ENCODE data around the gene UNC80.

The UNC80 gene

GRCh38 chr2:210007895-210008294, 236.3 kb downstream of the UNC80 start:
- TF ChIP-seq CTCF (IDR thresholded peaks at IDR 0.05), result no peak

- no peak for TF ChIP-seq CTCF (IDR thresholded peaks at IDR 0.05)
These were observed 237.5 kb downstream of the UNC80 start for GRCh38 chr2:210009126-210009525.

- TF ChIP-seq CTCF (IDR thresholded peaks at IDR 0.05), result no peak
These were observed 238.3 kb downstream of the UNC80 start for GRCh38 chr2:210009896-210010295.

- no peak for TF ChIP-seq CTCF (IDR thresholded peaks at IDR 0.05)
These were observed 248.5 kb downstream of the UNC80 start for GRCh38 chr2:210020138-210020537.

- no peak for TF ChIP-seq CTCF (IDR thresholded peaks at IDR 0.05)
These were observed 251.2 kb downstream of the UNC80 start for GRCh38 chr2:210022824-210023223.

GRCh38 chr2:210027608-210028007, 256.0 kb downstream of the UNC80 start:
- no peak for TF ChIP-seq CTCF (IDR thresholded peaks at IDR 0.05)

GRCh38 chr2:210028178-210028577, 256.5 kb downstream of the UNC80 start:
- TF ChIP-seq CTCF (IDR thresholded peaks at IDR 0.05), result no peak

GRCh38 chr2:210034087-210034683, 262.6 kb downstream of the UNC80 start:
- no peak for TF ChIP-seq CTCF (IDR thresholded peaks at IDR 0.05)
